RCC 7860 (cell line): ENCODE data around the gene LIME1.
"Not testable (repeated sequence)": the region's sequence is repeated elsewhere in the genome, so short reads cannot be mapped to it uniquely, and the experiment has no call there.

Experiments used
- DNase-seq: peaks from one replicate; pipeline ENCODE4 v3.0.0-alpha.2; 2015; ENCODE audit warnings: low spot score
- FAIRE-seq: peaks from 2 replicates; lab custom pipeline; 2012; peaks lifted over from hg19 to GRCh38; lab: Jason Lieb, UNC

The LIME1 gene

GRCh38 chr20:63707558-63708300 lies 28.7 kb upstream of the LIME1 start, which contains the start of the genes ARFRP1 and ZGPAT:
Gene ARFRP1 (minus strand): TSS chr20:63707976. CDS start chr20:63707091, 885 bp downstream.
Gene ZGPAT (plus strand): TSS chr20:63708039. CDS start chr20:63708581, 542 bp downstream.
- FAIRE-seq (no peak), DNase-seq (peak; percentile 70)

GRCh38 chr20:63708301-63709148 lies 27.9 kb upstream of the LIME1 start:
- FAIRE-seq, result no peak
- DNase-seq, result no peak

- DNase-seq (no peak), FAIRE-seq (no peak)
These were observed 27.3 kb upstream of the LIME1 start for GRCh38 chr20:63709149-63709527.

GRCh38 chr20:63711085-63711645 lies 25.3 kb upstream of the LIME1 start:
- no peak for DNase-seq
- FAIRE-seq, result no peak

- no peak for DNase-seq
- no peak for FAIRE-seq
These were observed 24.3 kb upstream of the LIME1 start for GRCh38 chr20:63712191-63712590.

GRCh38 chr20:63714858-63715257 lies 21.6 kb upstream of the LIME1 start:
- no peak for FAIRE-seq
- DNase-seq, result no peak

GRCh38 chr20:63718996-63719395 lies 17.5 kb upstream of the LIME1 start:
- no peak for FAIRE-seq
- DNase-seq, result no peak

- FAIRE-seq, DNase-seq: not testable (repeated sequence)
These were observed 13.4 kb upstream of the LIME1 start for GRCh38 chr20:63722967-63723622.

GRCh38 chr20:63730189-63730733 lies 6.2 kb upstream of the LIME1 start:
- FAIRE-seq, DNase-seq: not testable (repeated sequence)

GRCh38 chr20:63731410-63731809 lies 5.1 kb upstream of the LIME1 start:
- no peak for DNase-seq
- FAIRE-seq, result no peak

GRCh38 chr20:63732118-63733095 lies 4.1 kb upstream of the LIME1 start:
- FAIRE-seq (no peak), DNase-seq (no peak)

- FAIRE-seq (no peak), DNase-seq (no peak)
These were observed 3.3 kb upstream of the LIME1 start for GRCh38 chr20:63733117-63733516.

- FAIRE-seq (no peak), DNase-seq (no peak)
These were observed 2.8 kb upstream of the LIME1 start for GRCh38 chr20:63733579-63734081.

GRCh38 chr20:63734111-63734945 lies 2.1 kb upstream of the LIME1 start:
- FAIRE-seq (no peak), DNase-seq (no peak)

GRCh38 chr20:63734946-63735858 lies 1.3 kb upstream of the LIME1 start:
- no peak for DNase-seq
- no peak for FAIRE-seq

- DNase-seq, result no peak
- FAIRE-seq, result no peak
These were observed 630 bp downstream of the LIME1 start for GRCh38 chr20:63736893-63737694.

- FAIRE-seq (no peak), DNase-seq (no peak)
These were observed 1.2 kb downstream of the LIME1 start for GRCh38 chr20:63737695-63737944.
